Neutrophil (primary cell): ENCODE measurements around the gene ECI1.

Source experiments
- H3K27ac ChIP-seq: fragments of 200-600 bp; sonication (generic); 2 replicates; pipeline ENCODE4 v1.5.1; 2016; ENCODE audit warnings: mild to moderate bottlenecking, moderate library complexity
- H3K27me3 ChIP-seq: fragments of 200-600 bp; sonication (generic); 2 replicates; pipeline ENCODE4 v1.6.0; 2016; ENCODE audit warnings: mild to moderate bottlenecking
- H3K36me3 ChIP-seq: fragments of 200-600 bp; sonication (generic); 2 replicates; pipeline ENCODE4 v1.5.1; 2017
- H3K4me1 ChIP-seq, 2 experiments: fragments of 200-600 bp in 1 of 2; sonication (generic) in 1 of 2; 1 replicate in 1 of 2; 2 replicates in 1 of 2; pipeline versions ENCODE4 v1.5.1 to v1.6.1; 2013 to 2016; ENCODE audit warnings: low read depth in 1 of 2, low read length in 1 of 2, mild to moderate bottlenecking in 1 of 2, moderate library complexity in 1 of 2; ENCODE audit not compliant: control insufficient read depth in 1 of 2, insufficient read depth in 1 of 2
- H3K4me3 ChIP-seq, 2 experiments: fragments of 200-600 bp in 1 of 2; sonication (generic) in 1 of 2; 1 replicate in 1 of 2; 2 replicates in 1 of 2; pipeline ENCODE4 v1.5.1; 2013 to 2016; ENCODE audit warnings: low read depth in 1 of 2, low read length in 1 of 2, mild to moderate bottlenecking in 1 of 2, moderate library complexity in 1 of 2
- H3K9me3 ChIP-seq: fragments of 200-600 bp; sonication (generic); 2 replicates; pipeline ENCODE4 v1.5.1; 2016
- TF ChIP-seq, protein P1 (sequence below): fragments of 200-600 bp; sonication (generic); IDR thresholded peaks from 2 replicates; pipeline ENCODE4 v1.5.1; 2016; ENCODE audit warnings: antibody characterized with exemption

ECI1 gene

DNA sequence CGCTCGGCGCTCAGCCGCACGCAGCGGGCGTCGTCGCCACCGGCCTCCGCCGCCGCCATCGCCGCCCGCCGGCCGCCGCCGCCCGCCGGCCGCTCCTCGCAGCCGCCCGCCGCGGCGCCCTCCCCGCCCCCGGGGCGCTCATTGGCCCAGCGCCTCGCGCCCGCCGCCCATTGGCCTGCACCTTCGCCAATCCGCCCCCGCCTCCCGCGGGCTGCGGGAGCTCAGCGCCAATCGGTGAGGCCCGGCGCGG, 36.7 kb downstream of the ECI1 start, which contains the start of gene PGP:
Gene PGP, minus strand, starts transcription at position 122 of the 250 bp plus-strand sequence. Its CDS starts 63 bp downstream, at position 59.
- Histone ChIP-seq H3K27ac (peak within 1 kb of the TSS; percentile 82), H3K4me1 (peaks cover 40 to 41% of the 10 kb centered on the region in 2 experiments), H3K36me3 (peaks cover 7% of the 10 kb centered on the region), H3K27me3 (no peaks in the 10 kb centered on the region), H3K9me3 (no peaks in the 10 kb centered on the region), H3K4me3 (peak within 1 kb of the TSS; percentile 68 to 92)
- TF ChIP-seq, protein P1, sequence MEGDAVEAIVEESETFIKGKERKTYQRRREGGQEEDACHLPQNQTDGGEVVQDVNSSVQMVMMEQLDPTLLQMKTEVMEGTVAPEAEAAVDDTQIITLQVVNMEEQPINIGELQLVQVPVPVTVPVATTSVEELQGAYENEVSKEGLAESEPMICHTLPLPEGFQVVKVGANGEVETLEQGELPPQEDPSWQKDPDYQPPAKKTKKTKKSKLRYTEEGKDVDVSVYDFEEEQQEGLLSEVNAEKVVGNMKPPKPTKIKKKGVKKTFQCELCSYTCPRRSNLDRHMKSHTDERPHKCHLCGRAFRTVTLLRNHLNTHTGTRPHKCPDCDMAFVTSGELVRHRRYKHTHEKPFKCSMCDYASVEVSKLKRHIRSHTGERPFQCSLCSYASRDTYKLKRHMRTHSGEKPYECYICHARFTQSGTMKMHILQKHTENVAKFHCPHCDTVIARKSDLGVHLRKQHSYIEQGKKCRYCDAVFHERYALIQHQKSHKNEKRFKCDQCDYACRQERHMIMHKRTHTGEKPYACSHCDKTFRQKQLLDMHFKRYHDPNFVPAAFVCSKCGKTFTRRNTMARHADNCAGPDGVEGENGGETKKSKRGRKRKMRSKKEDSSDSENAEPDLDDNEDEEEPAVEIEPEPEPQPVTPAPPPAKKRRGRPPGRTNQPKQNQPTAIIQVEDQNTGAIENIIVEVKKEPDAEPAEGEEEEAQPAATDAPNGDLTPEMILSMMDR = no peak

- H3K9me3 ChIP-seq = no peaks in the 10 kb centered on the region
- TF ChIP-seq, protein P1 = no peak
- H3K27me3 ChIP-seq = no peaks in the 10 kb centered on the region
- H3K4me1 ChIP-seq = peaks cover 40 to 41% of the 10 kb centered on the region in 2 experiments
- peak overlapping the region; percentile 67 to 92 for H3K4me3 ChIP-seq
- peak overlapping the region; percentile 82 for H3K27ac ChIP-seq
- H3K36me3 ChIP-seq = peaks cover 13% of the 10 kb centered on the region
Measured at GRCh38 chr16:2213817-2214718, 37.3 kb downstream of the ECI1 start.

DNA sequence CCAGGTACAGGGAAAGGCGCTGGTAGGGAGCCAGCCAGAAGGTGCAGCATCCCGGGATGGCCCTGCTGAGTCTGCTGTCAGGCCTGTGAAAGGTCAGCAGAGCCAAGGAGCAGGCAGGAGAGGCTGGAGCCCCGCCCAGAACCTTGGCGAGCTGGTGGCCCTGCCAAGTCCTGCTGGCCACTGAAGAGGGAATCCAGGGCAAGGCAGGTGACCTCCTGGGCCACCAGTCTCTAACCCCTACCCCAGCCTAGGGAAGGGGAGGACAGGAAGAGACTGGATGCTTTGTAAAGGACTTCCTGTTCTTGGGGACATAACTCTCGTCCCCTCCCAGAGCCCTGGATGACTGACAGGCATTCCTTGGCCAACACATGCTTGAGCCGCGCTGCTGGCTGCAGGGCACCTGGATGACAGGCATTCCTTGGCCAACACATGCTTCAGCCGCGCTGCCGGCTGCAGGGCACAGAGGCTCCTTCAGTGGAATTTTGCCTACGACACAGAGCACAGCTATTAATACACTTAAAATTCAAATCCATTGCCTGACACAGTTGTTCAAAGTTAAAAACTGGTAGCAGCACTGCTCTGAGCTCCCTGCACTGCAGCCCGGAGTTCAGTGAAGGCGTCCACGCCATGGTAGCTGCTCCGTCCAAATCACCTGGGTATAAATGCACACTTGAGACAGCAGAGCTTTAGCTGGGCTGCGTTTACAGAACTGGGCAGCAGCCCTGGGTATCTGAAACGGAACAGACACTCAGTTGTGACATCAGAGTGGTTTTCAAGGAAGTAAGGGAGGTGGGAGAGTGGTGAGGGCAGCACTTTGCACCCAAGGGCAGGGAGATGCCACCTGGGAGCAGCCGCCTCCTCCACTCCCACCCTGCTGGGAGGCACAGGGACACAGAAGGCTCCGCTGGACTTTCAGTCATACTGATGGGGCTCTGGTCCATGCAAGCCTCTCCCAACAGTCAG, 38.7 kb downstream of the ECI1 start:
- Histone ChIP-seq H3K27me3 (no peaks in the 10 kb centered on the region), H3K36me3 (peaks cover 24% of the 10 kb centered on the region), H3K4me1 (peaks cover 39 to 41% of the 10 kb centered on the region in 2 experiments), H3K4me3 (peak overlapping the region; percentile 67 to 92), H3K9me3 (no peaks in the 10 kb centered on the region), H3K27ac (peak overlapping the region; percentile 82)
- TF ChIP-seq, protein P1 = no peak

- H3K4me3 ChIP-seq = peak overlapping the region; percentile 67 to 92
- peaks cover 40 to 44% of the 10 kb centered on the region in 2 experiments for H3K4me1 ChIP-seq
- H3K27me3 ChIP-seq = no peaks in the 10 kb centered on the region
- H3K36me3 ChIP-seq = peaks cover 24% of the 10 kb centered on the region
- H3K27ac ChIP-seq = peak overlapping the region; percentile 82
- TF ChIP-seq, protein P1 = no peak
- H3K9me3 ChIP-seq = no peaks in the 10 kb centered on the region
Measured at GRCh38 chr16:2211923-2212347, 39.5 kb downstream of the ECI1 start.
